ENCODE results near the gene RGL2.
A peak's percentile ranks its signal among the peaks of the same experiment; 100 is the strongest.

GRCh38 chr6:33248932-33249731 lies 49.6 kb downstream of the RGL2 start:
- TF ChIP-seq CTCF (IDR thresholded peaks at IDR 0.05) = no peak
- no peak for TF ChIP-seq EP300 (IDR thresholded peaks at IDR 0.05)
- no peak for TF ChIP-seq MAX (IDR thresholded peaks at IDR 0.05)
- TF ChIP-seq TP53 (CRISPR knock-in tag; IDR thresholded peaks at IDR 0.05) = no peak
- peak; percentile 53 to 68; a peak in 4 of 5 replicates for TF ChIP-seq JUN (IDR thresholded peaks at IDR 0.05)

Measured in A549 (cell line).